ENCODE results near the gene ACIN1.

Gene ACIN1

DNA sequence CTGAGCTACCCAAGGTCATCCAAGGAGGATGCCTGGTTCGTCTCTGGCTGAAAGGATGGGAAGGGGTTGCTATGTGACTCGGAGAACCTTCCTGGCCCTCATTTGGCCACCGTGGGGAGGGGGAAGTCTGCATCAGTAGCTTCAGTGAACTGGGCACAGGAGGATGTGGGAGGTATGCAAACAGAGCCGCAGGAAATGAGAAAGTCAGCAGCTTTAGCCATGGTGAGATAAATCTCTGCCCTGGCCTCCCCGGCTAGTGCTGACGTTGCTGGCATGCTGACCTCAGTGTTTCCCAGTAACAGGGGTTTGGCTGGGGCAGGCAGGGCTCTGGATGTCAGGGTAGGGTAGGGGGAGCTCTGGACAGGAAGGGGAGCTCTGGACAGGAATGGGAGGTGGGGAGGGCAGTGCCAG is 26.4 kb upstream of the ACIN1 start:
- Histone ChIP-seq H3K27me3 (ENCODE audit: insufficient read depth, poor library complexity, severe bottlenecking) (no peaks in the 10 kb centered on the region), H3K4me3 (replicated peaks; ENCODE audit: insufficient read depth, low read length) (no peak overlapping the region), H3K27ac (replicated peaks) (no peak overlapping the region)
- TF ChIP-seq POLR2AphosphoS5 (IDR thresholded peaks at IDR 0.05; ENCODE audit: low read depth) (no peak), REST (IDR thresholded peaks at IDR 0.05; ENCODE audit: insufficient replicate concordance, low read depth) (no peak), SPI1 (IDR thresholded peaks at IDR 0.05; ENCODE audit: borderline replicate concordance, low read depth) (no peak), GABPA (IDR thresholded peaks at IDR 0.05; ENCODE audit: low read depth) (no peak)
- TF ChIP-seq, protein P1, sequence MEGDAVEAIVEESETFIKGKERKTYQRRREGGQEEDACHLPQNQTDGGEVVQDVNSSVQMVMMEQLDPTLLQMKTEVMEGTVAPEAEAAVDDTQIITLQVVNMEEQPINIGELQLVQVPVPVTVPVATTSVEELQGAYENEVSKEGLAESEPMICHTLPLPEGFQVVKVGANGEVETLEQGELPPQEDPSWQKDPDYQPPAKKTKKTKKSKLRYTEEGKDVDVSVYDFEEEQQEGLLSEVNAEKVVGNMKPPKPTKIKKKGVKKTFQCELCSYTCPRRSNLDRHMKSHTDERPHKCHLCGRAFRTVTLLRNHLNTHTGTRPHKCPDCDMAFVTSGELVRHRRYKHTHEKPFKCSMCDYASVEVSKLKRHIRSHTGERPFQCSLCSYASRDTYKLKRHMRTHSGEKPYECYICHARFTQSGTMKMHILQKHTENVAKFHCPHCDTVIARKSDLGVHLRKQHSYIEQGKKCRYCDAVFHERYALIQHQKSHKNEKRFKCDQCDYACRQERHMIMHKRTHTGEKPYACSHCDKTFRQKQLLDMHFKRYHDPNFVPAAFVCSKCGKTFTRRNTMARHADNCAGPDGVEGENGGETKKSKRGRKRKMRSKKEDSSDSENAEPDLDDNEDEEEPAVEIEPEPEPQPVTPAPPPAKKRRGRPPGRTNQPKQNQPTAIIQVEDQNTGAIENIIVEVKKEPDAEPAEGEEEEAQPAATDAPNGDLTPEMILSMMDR (IDR thresholded peaks at IDR 0.05; ENCODE audit: insufficient read depth, low read length) = no peak
- DNase-seq (ENCODE audit: low read depth in 1 of 2, low spot score in 1 of 2) = no peak

DNA sequence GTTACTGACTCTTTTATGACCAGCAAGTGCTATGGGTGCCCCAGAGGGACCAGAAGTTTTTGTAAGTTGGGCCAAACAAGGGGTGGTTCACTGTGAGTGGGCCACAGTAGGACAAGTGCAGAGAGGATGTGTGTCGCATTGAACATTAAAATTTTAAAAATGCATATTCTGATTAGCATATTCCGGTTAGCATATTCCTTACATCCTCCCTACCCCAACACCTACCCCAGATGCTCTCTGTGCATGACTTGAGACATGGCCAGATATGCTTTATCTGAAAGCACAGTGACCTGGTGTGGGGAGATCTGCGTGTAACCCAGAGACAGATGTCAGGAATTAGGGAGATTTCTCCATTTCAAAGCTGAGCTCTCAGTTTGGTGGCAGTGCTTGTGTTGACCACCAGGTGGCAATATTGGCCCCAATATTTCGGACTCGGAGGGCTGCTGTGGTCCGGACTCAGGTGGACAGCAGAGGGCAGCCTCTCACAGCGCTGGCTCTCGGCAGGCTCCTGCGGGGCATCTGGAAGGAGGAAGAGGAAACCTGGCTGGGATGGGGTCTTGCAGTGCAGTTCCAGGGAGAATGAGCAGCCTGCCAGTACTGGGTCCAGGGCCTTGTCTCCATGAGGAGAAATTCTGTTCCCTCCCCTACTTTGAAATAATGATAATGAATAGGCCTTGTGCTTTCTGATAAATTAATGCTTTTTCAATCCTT is 25.8 kb upstream of the ACIN1 start:
- peak overlapping the region; percentile 99 for H3K27ac ChIP-seq (replicated peaks)
- no peak overlapping the region for H3K4me3 ChIP-seq (replicated peaks; ENCODE audit: insufficient read depth, low read length)
- TF ChIP-seq, protein P1 (IDR thresholded peaks at IDR 0.05; ENCODE audit: insufficient read depth, low read length) = peak; percentile 100
- TF ChIP-seq GABPA (IDR thresholded peaks at IDR 0.05; ENCODE audit: low read depth) (0 out of 2 replicates have a peak, but pooled peaks have one; percentile 16), REST (IDR thresholded peaks at IDR 0.05; ENCODE audit: insufficient replicate concordance, low read depth) (no peak), SPI1 (IDR thresholded peaks at IDR 0.05; ENCODE audit: borderline replicate concordance, low read depth) (peak; percentile 49; the same call in 1 of the 2 replicates), POLR2AphosphoS5 (IDR thresholded peaks at IDR 0.05; ENCODE audit: low read depth) (no peak)
- DNase-seq (ENCODE audit: low read depth in 1 of 2, low spot score in 1 of 2) = peak; percentile 87 to 93
- H3K27me3 ChIP-seq (ENCODE audit: insufficient read depth, poor library complexity, severe bottlenecking) = no peaks in the 10 kb centered on the region

DNA sequence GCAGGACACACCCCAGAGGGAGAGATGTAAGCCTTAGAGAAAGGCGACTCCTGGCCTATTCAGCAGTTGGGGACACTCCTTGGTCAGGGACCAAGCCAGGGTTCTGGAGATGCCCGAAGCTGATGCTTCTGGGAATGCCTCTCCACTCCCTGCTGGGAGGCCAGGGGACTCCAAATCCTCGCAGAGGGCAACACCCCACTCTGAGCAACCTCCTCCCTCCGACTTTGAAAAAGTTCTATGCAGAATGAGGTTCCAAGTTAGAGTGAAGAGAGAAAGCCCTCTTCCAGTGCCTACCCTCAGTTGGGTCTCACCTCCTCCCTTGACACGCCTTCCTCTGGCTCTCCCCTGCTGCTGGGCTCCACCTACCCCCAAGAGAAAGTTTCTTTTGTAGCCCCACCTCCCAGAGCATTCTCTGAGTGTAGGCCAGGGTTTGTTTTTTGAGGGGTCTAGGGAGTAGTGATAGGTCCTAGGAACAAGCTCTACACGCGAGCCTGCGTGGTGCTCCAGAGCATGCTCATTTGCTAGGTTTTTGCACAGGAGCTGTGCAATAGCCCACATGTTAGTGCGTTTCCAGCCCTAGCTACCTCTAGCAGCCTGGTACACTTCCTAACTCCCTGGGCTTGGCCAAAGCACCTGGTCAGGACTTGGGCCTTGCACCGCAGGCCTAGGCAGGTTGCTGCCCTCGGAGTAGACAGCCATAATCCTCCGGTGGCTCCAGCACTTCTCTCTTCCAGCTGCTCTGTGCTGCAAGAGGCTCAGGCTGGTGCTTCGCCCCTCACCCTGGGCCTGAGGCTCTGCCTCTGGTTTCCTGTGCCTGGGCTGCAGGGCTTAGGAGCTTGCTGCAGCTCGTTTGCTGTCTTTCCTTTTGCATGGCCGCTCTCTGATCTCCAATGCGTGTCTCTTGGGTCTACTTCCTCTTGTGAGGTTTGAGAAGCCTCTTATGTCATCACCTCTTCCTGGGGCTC is 24.7 kb upstream of the ACIN1 start:
- DNase-seq (ENCODE audit: low read depth in 1 of 2, low spot score in 1 of 2) = peak; percentile 74 to 96
- peak overlapping the region; percentile 71 for H3K4me3 ChIP-seq (replicated peaks; ENCODE audit: insufficient read depth, low read length)
- TF ChIP-seq REST (IDR thresholded peaks at IDR 0.05; ENCODE audit: insufficient replicate concordance, low read depth) = peak; percentile 2
- peak; percentile 45; the same call in 1 of the 2 replicates for TF ChIP-seq SPI1 (IDR thresholded peaks at IDR 0.05; ENCODE audit: borderline replicate concordance, low read depth)
- TF ChIP-seq, protein P1 (IDR thresholded peaks at IDR 0.05; ENCODE audit: insufficient read depth, low read length) = no peak
- no peak for TF ChIP-seq GABPA (IDR thresholded peaks at IDR 0.05; ENCODE audit: low read depth)
- peak; percentile 13; the same call in 1 of the 2 replicates for TF ChIP-seq POLR2AphosphoS5 (IDR thresholded peaks at IDR 0.05; ENCODE audit: low read depth)
- H3K27me3 ChIP-seq (ENCODE audit: insufficient read depth, poor library complexity, severe bottlenecking) = no peaks in the 10 kb centered on the region
- H3K27ac ChIP-seq (replicated peaks) = peak overlapping the region; percentile 99
